HG03521 (cell line): ENCODE data around the gene JADE2.

Source experiments
- ATAC-seq: cut with Tn5 transposase; IDR thresholded peaks from one replicate; pipeline ENCODE4 v1.9.1; 2021; ENCODE audit warnings: mild to moderate bottlenecking, moderate library complexity; ENCODE audit not compliant: unreplicated experiment

JADE2 gene

DNA sequence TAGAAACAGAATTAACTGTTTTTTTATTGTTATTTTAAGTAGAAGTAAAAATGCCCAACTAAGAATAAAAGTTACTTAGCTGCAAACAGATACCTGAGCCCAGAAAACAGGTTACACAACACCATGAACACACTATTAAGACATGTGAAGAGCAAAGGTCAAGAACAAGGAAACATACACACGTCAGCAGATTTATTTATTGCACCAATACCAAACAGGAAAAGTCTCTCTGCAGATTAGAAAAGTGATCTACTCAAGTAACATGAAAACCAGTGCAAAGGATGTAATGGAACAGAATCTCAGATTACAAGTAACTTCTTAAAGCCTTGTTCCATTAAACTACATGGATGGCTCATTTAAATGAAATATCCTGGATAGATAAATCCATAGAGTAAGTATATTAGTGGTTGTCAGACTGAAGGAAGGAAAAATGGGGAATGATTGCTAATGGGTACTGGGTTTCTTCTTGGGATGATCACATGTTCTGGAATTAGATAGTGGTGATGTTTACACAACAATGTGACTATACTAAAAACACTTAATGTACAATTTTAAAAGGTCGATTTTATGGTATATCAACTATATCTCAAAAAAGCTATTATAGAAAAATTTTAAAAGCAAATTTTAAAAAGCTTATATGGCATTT, 101.0 kb downstream of the JADE2 start:
- no peak for ATAC-seq
